GM12878 (cell line): ENCODE data around the gene GGA2. TPM values are rescaled to one million over a fixed set of nuclear protein-coding genes. Genes with fewer than 3 reads are reported as not detected.

Experiments used
- ATAC-seq: fragments of 200-7000 bp; cut with Tn5 transposase; 3 replicates; pipeline ENCODE4 v1.9.1; 2020; ENCODE audit warnings: mild to moderate bottlenecking, moderate library complexity
- BruUV-seq: library from RNA; stranded (reverse); fragments of 400-500 nt; replicated peaks from 2 replicates; lab custom pipeline; 2021; lab: Mats Ljungman, UMichigan
- CTCF ChIA-PET: fragments of 300-600 bp; sonication (Branson Sonifier 250); formaldehyde crosslinking; extraction: SDS; loops from one replicate; lab custom pipeline; 2021; ENCODE audit warnings: inconsistent platforms; lab: Yijun Ruan, JAX
- POLR2A ChIA-PET: fragments of 350-600 bp; formaldehyde crosslinking; extraction: SDS; loops from one replicate; lab custom pipeline; 2021; ENCODE audit warnings: inconsistent platforms; lab: Charles Lee
- RAD21 ChIA-PET: fragments of 300-600 bp; sonication (Branson Sonifier 250); formaldehyde crosslinking; loops from one replicate; lab custom pipeline; 2023; ENCODE audit warnings: antibody characterized with exemption; ENCODE audit not compliant: unreplicated experiment; lab: Charles Lee
- SMC1A ChIA-PET: fragments of 300-600 bp; sonication (Branson Sonifier 250); formaldehyde crosslinking; loops from one replicate; lab custom pipeline; 2023; ENCODE audit not compliant: unreplicated experiment, uncharacterized antibody; lab: Charles Lee
- DNase-seq: peaks from one replicate; pipeline ENCODE4 v3.0.0-alpha.2; 2011; ENCODE audit warnings: low read depth, low spot score
- FAIRE-seq: peaks from 3 replicates; lab custom pipeline; 2011; peaks lifted over from hg19 to GRCh38; lab: Jason Lieb, UNC
- H2AFZ ChIP-seq: 2 replicates; pipeline ENCODE4 v1.6.0; 2011; ENCODE audit warnings: low read depth, low read length, control low read depth; ENCODE audit not compliant: control insufficient read depth
- H3K27ac ChIP-seq: 2 replicates; pipeline ENCODE4 v1.5.1; 2011; ENCODE audit warnings: control low read depth; ENCODE audit not compliant: control insufficient read depth, insufficient read depth
- H3K27me3 ChIP-seq, 2 experiments: replicated peaks in 1 of 2; 2 replicates each; pipeline versions ENCODE4 v1.6.0 to v1.6.1; 2011; ENCODE audit warnings: low read length in 1 of 2; ENCODE audit not compliant: control insufficient read depth in 2 of 2, insufficient read depth in 2 of 2
- H3K36me3 ChIP-seq, 2 experiments: 2 replicates each; pipeline ENCODE4 v1.5.1; 2011; ENCODE audit warnings: low read length in 1 of 2; ENCODE audit not compliant: control insufficient read depth in 2 of 2, insufficient read depth in 2 of 2
- H3K4me1 ChIP-seq: 2 replicates; pipeline ENCODE4 v1.6.1; 2011; ENCODE audit warnings: mild to moderate bottlenecking, low read length, moderate library complexity, mixed read lengths; ENCODE audit not compliant: control insufficient read depth, insufficient read depth
- H3K4me2 ChIP-seq: 2 replicates; pipeline ENCODE4 v1.6.0; 2011; ENCODE audit warnings: control low read depth; ENCODE audit not compliant: control insufficient read depth, insufficient read depth
- H3K4me3 ChIP-seq: fragments of 200-600 bp; sonication (generic); 2 replicates; pipeline ENCODE4 v1.5.1; 2016
- H3K79me2 ChIP-seq: 2 replicates; pipeline ENCODE4 v1.6.0; 2011; ENCODE audit warnings: low read length; ENCODE audit not compliant: control insufficient read depth, insufficient read depth
- H3K9ac ChIP-seq: 2 replicates; pipeline ENCODE4 v1.8.0; 2011; ENCODE audit warnings: low read length, control low read depth, mixed read lengths; ENCODE audit not compliant: control insufficient read depth, insufficient read depth
- H3K9me3 ChIP-seq: replicated peaks from 3 replicates; pipeline ENCODE4 v1.5.1; 2011; ENCODE audit warnings: mild to moderate bottlenecking, low read length; ENCODE audit not compliant: control insufficient read depth, insufficient read depth
- H4K20me1 ChIP-seq: 2 replicates; pipeline ENCODE4 v1.6.0; 2011; ENCODE audit not compliant: control insufficient read depth, insufficient read depth
- ATF3 ChIP-seq: IDR thresholded peaks from 2 replicates; pipeline ENCODE4 v1.6.1; 2011; ENCODE audit warnings: low read depth, mild to moderate bottlenecking, low read length, moderate library complexity, borderline replicate concordance; ENCODE audit errors: extremely low read depth
- ATF7 ChIP-seq: fragments of 450-650 bp; IDR thresholded peaks from 2 replicates; pipeline ENCODE4 v1.6.1; 2016; ENCODE audit warnings: low read depth, mild to moderate bottlenecking
- EED ChIP-seq: sonication (generic); IDR thresholded peaks from 2 replicates; pipeline ENCODE4 v1.6.1; 2016; ENCODE audit warnings: antibody characterized with exemption, low read depth
- HCFC1 ChIP-seq: fragments of 150-350 bp; IDR thresholded peaks from 2 replicates; pipeline ENCODE4 v1.6.1; 2014; ENCODE audit warnings: low read length
- MEF2B ChIP-seq: fragments of 450-650 bp; IDR thresholded peaks from 2 replicates; pipeline ENCODE4 v1.6.1; 2018; ENCODE audit warnings: mild to moderate bottlenecking, moderate library complexity; ENCODE audit not compliant: partially characterized antibody, poor library complexity, severe bottlenecking
- PML ChIP-seq: IDR thresholded peaks from 2 replicates; pipeline ENCODE4 v1.6.1; 2012; ENCODE audit warnings: low read length, inconsistent platforms
- POU2F2 ChIP-seq: IDR thresholded peaks from 3 replicates; pipeline ENCODE4 v1.6.1; 2011; ENCODE audit warnings: low read depth, mild to moderate bottlenecking, low read length, borderline replicate concordance
- YBX1 ChIP-seq: fragments of 450-650 bp; IDR thresholded peaks from 2 replicates; pipeline ENCODE4 v1.6.1; 2016; ENCODE audit warnings: antibody characterized with exemption
- ZBTB40 ChIP-seq: fragments of 450-650 bp; IDR thresholded peaks from 2 replicates; pipeline ENCODE4 v1.6.1; 2016; ENCODE audit warnings: mild to moderate bottlenecking, moderate library complexity, borderline replicate concordance
- WGBS: methylation state at CpG from one replicate; pipeline ENCODE4 v1.1.6; 2016; ENCODE audit warnings: low lambda C conversion rate; ENCODE audit not compliant: insufficient replicate concordance, insufficient coverage; ENCODE audit errors: missing lambda C conversion rate; 5-methylcytosine and 5-hydroxymethylcytosine counted together
- in situ Hi-C: fragments of 300-500 bp; cut with MboI; formaldehyde crosslinking; loops from 9 replicates; pipeline ENCODE4 v1.14.3; 2018; ENCODE audit warnings: mixed read lengths
- intact Hi-C: fragments of 100-400 bp; cut with micrococcal nuclease; formaldehyde crosslinking; loops from one replicate; pipeline ENCODE4 v1.14.2; 2022; ENCODE audit not compliant: unreplicated experiment
- polyA plus RNA-seq, 11 experiments: library from polyadenylated mRNA; depleted of rRNA in 4 of 11; unstranded in 6 of 11; stranded (reverse) in 5 of 11; fragments of >200 nt; fragmentation: Nextera tagmentation in 4 of 11; fragmentation: Illumina TruSeq in 1 of 11; extraction: Ambion mirVana in 4 of 11; extraction: Trizol in 1 of 11; gene quantifications; 1 replicate in 1 of 11; 2 replicates in 10 of 11; pipeline versions ENCODE4 v1.2.1 to v1.2.3, GENCODE V29; 2011 to 2016; ENCODE audit warnings: inconsistent platforms in 2 of 11, missing spikeins in 2 of 11, low read depth in 1 of 11
- total RNA-seq, 4 experiments: library from RNA; depleted of rRNA in 3 of 4; stranded (reverse); fragments of >200 nt in 3 of 4; fragmentation: Illumina TruSeq in 1 of 4; extraction: Trizol in 1 of 4; gene quantifications; 2 replicates each; pipeline versions ENCODE4 v1.2.1 to v1.2.3, GENCODE V29; 2013 to 2021

The GGA2 gene
- total and polyA plus RNA-seq, 10 of the 15 experiments (the other 5 are each of a cell fraction or from before 2014, with no cell fraction given), result 14.1 to 153 (median 86.6) TPM

- TF ChIP-seq ATF3, result no peak
- no peak for TF ChIP-seq ZBTB40
- no peak for TF ChIP-seq MEF2B
- no peak for TF ChIP-seq YBX1
Measured at GRCh38 chr16:23501291-23501690, 9.0 kb downstream of the GGA2 start (continued).

GRCh38 chr16:23500862-23501225, 9.4 kb downstream of the GGA2 start:
- RAD21 ChIA-PET, result no interaction called here

More at GRCh38 chr16:23500862-23501225, 9.4 kb downstream of the GGA2 start:
- SMC1A ChIA-PET, result interaction anchor here (0.6 to 1.8 kb wide), 2 partner anchors 54 to 60 kb away, joined by 3 to 6 read pairs; no protein-coding TSS in a partner anchor
- Histone ChIP-seq H3K9ac (no peak overlapping the region), H3K4me1 (peaks cover 34% of the 10 kb centered on the region), H3K4me2 (no peak overlapping the region; the same call in 1 of the 2 replicates), H3K36me3 (peaks cover 11 to 12% of the 10 kb centered on the region in 2 experiments), H3K27me3 (no peaks in the 10 kb centered on the region), H4K20me1 (peaks cover 21% of the 10 kb centered on the region), H3K9me3 (no peaks in the 10 kb centered on the region), H2AFZ (no peak overlapping the region), H3K79me2 (peaks cover 91% of the 10 kb centered on the region), H3K4me3 (no peak overlapping the region), H3K27ac (no peak overlapping the region)
- DNase-seq (no peak), FAIRE-seq (no peak), ATAC-seq (no peak)
- BruUV-seq, result no TSS peak
- WGBS, result 40% methylated on average over 4 of the region's 4 CpGs
- CTCF ChIA-PET, result interaction anchor here (2.4 kb wide), 1 partner anchor 66 kb away, joined by 7 read pairs; no protein-coding TSS in a partner anchor
- intact Hi-C loops, result loop anchor here (5.0 kb wide), 1 partner anchor 34 kb away; no protein-coding TSS in a partner anchor
- no peak for TF ChIP-seq POU2F2
- TF ChIP-seq HCFC1, result no peak
- TF ChIP-seq EED, result no peak
- no peak for TF ChIP-seq ATF7
- TF ChIP-seq PML, result no peak
- in situ Hi-C loops, result loop anchor here (10.0 kb wide), 1 partner anchor 344 kb away; no protein-coding TSS in a partner anchor
- POLR2A ChIA-PET, result interaction anchor here (1.9 kb wide), 1 partner anchor 9 kb away, joined by 6 read pairs; the partner anchor contains the start of gene GGA2
